Tibial nerve (tissue), 4 donors: ENCODE results near the gene IRX2.

ENCODE experiments used
- CTCF ChIP-seq, 5 experiments: fragments of 200-600 bp in 3 of 5; fragments of 450-650 bp in 2 of 5; sonication (generic) in 3 of 5; IDR thresholded peaks; one replicate each; pipeline ENCODE4 v1.5.1; 2016 to 2019; ENCODE audit warnings: antibody characterized with exemption in 5 of 5, mild to moderate bottlenecking in 3 of 5, moderate library complexity in 2 of 5
- EP300 ChIP-seq, 2 donors: sonication (generic); formaldehyde crosslinking; IDR thresholded peaks; one replicate each; pipeline ENCODE4 v1.6.1; 2017; ENCODE audit warnings: antibody characterized with exemption in 2 of 2, mild to moderate bottlenecking in 1 of 2

GRCh38 chr5:2700876-2701275 is 50.6 kb downstream of the IRX2 start:
- no peak for TF ChIP-seq CTCF (IDR thresholded peaks at IDR 0.05)
- TF ChIP-seq EP300 (IDR thresholded peaks at IDR 0.05), result no peak
